Myocyte (in vitro differentiated cells): ENCODE results near the gene CDR2L. TPM values are rescaled to one million over a fixed set of nuclear protein-coding genes. Genes with fewer than 3 reads are reported as not detected.
"Not testable (repeated sequence)": the region's sequence is repeated elsewhere in the genome, so short reads cannot be mapped to it uniquely, and the experiment has no call there.

Source experiments
- DNase-seq: peaks from one replicate; pipeline ENCODE4 v3.0.0-alpha.2; 2012; ENCODE audit warnings: low read depth
- total RNA-seq: library from RNA; depleted of rRNA; stranded (reverse); fragments of >200 nt; gene quantifications from 2 replicates; pipeline ENCODE4 v1.2.3, GENCODE V29; 2014

Gene CDR2L
- total RNA-seq, 1 donor from 2014 or later: 22.5 TPM

DNA sequence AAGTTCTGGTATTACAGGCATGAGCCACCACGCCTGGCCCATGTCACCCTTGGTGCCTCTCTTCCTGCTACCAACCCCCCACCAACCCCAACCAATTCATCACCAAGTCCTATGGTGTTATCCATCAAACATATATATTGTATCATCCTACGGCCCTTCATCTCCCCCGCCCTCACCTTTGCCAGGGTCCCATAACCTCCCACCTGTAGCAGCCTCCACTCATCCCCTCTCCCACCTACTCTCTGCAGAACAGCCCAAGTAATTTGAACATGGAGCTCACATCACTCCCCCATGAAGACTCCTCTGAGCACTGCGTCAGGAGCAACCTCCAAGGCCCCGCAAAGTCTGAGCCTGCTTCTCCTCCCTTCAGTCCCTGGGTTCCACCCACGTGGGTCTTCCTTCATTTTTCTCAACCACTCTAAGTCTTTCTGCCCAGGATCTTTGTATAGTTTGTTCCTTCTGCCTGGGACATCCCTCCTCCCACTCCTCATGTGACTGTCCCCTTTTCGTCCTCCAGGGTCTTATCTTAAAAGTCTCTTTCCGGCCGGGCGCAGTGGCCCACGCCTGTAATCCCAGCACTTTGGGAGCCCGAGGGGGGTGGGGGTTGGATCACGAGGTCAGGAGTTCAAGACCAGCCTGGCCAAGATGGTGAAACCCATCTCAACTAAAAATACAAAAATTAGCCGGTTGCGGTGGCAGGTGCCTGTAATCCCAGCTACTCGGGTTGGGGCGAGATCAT, 7.9 kb upstream of the CDR2L start:
- DNase-seq: no peak

DNA sequence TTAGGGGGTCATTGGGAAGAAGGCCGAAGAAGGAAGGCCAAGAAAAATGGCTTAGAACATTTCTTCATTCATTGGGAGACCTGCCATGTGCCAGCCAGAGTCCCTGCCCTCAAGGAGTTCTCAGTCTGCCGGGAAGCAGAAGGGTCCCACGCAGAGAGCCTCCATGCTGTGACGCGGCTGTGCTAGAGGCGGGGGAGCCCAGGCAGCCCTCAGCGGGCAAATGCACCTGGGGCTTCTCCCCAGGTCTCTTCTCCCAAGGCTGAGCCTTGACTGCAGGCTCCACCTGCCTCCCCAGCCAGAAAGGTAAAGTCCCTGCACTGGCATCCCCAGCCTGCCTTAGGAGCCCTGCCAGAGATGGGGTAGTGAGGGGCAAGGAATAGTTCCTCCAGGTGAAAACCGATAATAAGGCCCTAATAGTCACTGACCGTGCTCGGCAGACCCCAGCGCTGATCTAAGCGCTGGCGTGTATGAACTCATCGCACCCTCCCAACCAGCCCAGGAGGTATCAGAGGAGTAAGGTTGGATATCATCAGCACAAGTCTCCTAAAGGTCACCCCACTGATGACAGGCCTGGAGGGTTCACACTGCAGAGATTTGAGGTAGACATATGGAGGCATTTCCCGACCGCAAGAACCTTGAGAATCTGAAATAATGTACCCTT, 6.0 kb upstream of the CDR2L start:
- no peak for DNase-seq

GRCh38 chr17:74981979-74982662, 5.3 kb upstream of the CDR2L start:
- peak; percentile 75 for DNase-seq

- not testable (repeated sequence) for DNase-seq
Measured at GRCh38 chr17:74982663-74983313, 4.6 kb upstream of the CDR2L start.

- no peak for DNase-seq
Measured at GRCh38 chr17:74986206-74986576, 1.2 kb upstream of the CDR2L start.

DNA sequence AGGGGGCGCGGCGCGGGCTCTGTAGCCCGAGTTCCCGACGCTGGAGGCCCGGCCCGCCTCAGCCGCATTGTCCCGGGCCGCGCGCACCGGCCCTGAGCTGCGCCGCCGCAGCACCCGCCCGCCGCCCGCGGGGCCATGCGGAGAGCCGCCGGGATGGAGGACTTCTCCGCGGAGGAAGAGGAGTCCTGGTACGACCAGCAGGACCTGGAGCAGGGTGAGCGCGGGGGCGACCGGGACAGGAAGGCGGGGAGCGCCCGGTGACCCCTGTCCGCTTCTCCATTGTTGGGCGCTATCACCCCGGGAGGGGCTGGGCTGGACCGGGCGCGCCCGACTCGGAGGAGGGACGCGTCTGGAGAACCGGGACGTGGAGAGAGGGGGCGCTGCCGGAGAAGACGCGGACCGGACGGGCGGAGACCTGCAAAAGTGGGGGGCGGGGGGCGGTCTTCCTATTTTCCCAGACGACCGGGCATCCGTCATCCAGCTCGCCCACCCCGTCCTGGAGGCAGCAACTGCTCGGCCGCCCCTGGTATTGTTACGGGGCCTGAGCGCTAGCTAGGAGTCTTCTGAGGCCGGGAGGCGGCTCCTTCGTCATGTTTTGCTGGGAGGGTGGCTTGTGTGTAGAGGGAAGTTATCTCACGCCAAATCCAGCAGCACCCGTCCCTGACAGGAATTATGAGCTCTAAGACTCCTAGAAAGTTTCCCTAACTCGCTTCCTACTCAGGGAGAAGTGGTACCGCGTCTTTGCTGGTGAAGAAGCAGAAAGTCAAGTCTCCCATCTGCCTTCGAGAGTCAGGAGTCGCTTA, 678 bp downstream of the CDR2L start:
- DNase-seq: peak; percentile 85

GRCh38 chr17:74990581-74991105, 3.2 kb downstream of the CDR2L start:
- DNase-seq: peak; percentile 75

DNA sequence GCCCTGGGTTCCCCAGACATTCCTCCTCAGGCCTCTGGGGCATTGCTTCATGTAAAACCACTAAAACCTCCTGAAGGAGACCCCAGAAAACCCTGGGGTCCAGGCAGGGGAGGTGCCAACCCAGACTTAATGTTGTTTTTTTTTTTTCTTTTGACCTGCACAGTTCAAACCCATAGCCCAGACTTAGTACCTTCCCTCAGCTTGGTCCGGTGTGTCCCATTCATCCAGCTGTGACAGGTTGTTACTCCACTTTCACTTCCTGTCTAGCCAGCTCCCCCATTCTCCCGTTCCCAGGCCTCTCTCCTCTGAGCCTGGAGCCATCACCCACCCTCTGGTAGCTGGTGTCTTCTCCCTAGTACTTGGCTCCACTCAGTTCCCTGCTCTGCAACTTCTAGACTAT, 4.8 kb downstream of the CDR2L start:
- DNase-seq: no peak

- no peak for DNase-seq
Measured at GRCh38 chr17:74994440-74994839, 7.0 kb downstream of the CDR2L start.

DNA sequence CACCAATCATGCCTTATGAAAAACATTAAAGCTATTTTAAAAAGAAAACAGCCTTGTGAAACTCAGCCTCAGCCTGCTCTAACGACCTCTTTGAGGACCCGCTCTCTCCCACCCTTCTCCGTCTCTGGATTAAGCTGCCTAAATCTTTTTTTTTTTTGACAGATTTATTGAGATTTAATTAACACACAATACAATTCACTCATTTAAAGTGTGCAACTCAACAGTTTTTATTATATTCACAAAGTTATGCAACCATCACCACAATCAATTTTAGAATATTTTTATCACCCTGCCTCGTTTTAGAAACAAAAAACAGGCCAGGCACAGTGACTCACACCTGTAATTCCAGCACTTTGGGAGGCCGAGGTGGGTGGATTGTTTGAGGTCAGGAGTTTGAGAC, 8.4 kb downstream of the CDR2L start:
- DNase-seq: no peak

DNA sequence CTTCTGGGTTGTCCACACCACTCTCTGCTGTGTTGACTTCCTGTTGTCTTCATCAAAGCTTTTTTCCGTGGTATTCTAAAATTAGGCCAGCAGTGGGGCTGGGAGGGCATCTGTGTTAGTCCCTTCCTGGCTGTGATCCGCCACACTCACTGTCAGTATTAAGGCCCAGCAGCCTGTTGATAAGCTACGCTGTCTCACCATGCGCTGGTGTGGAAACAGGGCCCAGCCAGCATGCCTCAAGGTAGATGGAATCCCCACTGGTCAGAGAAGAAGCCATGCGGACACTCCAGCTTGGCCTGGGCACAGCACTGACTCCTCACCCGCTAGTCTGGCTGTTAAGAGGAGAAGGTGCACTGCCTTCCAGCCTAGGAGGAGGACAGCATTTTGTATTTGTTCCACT, 11.4 kb downstream of the CDR2L start:
- no peak for DNase-seq

- no peak for DNase-seq
Measured at GRCh38 chr17:74999523-74999922, 12.1 kb downstream of the CDR2L start.

DNA sequence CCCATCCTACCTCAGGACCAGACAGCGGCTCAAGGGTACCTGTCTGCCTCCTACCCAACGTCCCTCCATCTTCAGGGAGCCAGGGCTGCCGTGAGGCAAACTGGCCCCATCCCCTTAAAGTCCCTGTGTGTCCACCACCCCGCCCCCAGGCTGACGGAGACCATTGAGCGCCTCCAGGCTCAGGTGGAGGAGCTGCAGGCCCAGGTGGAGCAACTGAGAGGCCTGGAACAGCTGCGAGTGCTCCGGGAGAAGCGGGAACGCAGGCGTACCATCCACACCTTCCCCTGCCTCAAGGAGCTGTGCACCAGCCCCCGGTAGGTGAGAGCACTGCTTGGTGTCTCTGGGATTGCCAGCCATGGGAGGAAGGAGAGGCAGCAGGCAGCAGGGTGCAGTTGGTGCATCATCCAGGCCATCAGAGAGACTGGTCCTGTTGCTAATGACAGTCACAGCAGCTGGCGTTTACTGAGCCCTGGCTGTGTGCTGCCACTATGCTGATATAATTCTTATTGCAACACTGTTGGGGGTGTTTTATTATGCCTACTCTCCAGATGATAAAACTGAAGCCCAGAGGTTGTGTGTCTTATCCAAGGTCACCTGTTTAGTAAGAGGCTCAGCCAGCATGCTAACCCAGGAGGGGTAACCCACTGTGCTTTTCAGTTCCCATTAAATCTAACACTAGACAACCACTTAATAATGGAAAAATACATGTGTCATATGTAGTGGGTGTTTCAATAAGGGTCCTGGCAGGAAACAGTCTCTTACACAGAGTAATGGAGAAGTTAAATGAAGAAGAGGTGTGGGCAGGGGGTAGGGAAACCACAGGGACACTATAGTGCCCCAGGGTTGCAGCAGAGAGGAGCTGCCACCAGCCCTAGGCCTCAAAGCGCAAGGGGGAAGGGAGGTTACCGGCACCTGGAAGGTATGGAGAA, 14.7 kb downstream of the CDR2L start:
- DNase-seq: no peak

DNA sequence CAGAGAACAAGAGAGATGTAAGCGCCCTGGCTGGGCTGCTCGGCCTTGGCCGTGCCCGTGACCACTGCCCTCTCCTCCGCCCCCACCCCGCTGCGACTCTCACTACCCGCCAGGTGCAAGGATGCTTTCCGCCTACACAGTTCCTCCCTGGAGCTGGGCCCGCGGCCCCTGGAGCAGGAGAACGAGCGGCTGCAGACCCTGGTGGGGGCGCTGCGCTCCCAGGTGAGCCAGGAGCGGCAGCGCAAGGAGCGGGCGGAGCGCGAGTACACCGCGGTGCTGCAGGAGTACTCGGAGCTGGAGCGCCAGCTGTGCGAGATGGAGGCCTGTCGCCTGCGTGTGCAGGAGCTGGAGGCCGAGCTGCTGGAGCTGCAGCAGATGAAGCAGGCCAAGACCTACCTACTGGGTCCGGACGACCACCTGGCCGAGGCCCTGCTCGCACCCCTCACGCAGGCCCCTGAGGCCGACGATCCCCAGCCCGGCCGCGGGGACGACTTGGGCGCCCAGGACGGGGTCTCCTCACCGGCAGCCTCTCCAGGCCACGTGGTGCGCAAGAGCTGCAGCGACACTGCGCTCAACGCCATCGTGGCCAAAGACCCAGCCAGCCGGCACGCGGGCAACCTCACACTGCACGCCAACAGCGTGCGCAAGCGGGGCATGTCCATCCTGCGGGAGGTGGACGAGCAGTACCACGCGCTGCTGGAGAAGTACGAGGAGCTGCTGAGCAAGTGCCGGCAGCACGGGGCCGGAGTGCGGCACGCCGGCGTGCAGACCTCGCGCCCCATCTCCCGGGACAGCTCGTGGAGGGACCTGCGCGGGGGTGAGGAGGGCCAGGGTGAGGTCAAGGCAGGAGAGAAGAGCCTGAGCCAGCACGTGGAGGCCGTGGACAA, 15.9 kb downstream of the CDR2L start:
- no peak for DNase-seq

- DNase-seq: no peak
Measured at GRCh38 chr17:75003957-75004355, 16.5 kb downstream of the CDR2L start.

DNA sequence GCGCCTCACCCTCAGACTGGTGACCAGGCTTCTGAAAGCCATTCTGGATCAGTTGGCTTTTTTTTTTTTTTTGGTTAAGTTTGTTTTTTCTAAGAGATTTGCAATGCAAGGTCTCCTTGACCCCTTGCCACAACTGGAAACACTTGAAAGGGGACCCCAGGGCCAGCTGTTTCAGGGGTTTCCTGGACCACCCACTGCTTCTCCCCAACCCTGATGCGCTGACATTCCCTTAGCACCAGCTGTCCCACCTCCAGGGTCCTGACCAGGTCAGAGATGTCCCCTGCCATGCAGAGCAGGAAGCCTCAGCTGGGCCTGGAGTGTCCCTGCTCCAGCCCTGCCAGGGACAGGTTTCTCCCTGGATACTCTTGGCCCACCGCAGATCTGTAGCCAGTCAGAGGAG, 16.9 kb downstream of the CDR2L start:
- no peak for DNase-seq

- no peak for DNase-seq
Measured at GRCh38 chr17:75005291-75005690, 17.9 kb downstream of the CDR2L start.

DNA sequence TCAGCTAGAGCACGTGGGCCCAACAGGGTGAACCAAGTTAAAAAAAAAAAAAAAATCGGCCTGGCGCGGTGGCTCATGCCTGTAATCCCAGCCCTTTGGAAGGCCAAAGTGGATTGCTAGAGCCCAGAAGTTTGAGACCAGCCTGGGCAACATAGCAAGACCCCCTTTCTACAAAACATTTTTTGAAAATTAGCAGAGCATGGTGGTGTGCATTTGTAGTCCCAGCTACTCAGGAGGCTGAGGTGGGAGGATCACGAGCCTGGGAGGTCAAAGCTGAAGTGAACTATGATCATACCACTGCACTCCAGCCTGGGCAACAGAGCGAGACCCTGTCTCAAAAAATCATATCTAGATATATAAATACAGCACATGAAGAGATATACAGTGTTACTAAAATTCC, 18.7 kb downstream of the CDR2L start:
- DNase-seq: not testable (repeated sequence)

GRCh38 chr17:75006653-75007052, 19.2 kb downstream of the CDR2L start:
- no peak for DNase-seq
